OCI-LY1 (cell line): ENCODE data around the gene ZNF219.

Experiments used
- EZH2 ChIP-seq: fragments of 200-600 bp; sonication (generic), shearing (Covaris generic); IDR thresholded peaks from 2 replicates; pipeline ENCODE4 v1.8.0; 2017; ENCODE audit warnings: borderline replicate concordance, mixed run types, mild to moderate bottlenecking, antibody characterized with exemption, low read length, moderate library complexity, mixed read lengths
- TF ChIP-seq, protein P1 (sequence below): fragments of 200-600 bp; sonication (generic), shearing (Covaris generic); IDR thresholded peaks from 2 replicates; pipeline ENCODE4 v1.5.1; 2017; ENCODE audit warnings: mild to moderate bottlenecking, antibody characterized with exemption, low read length, moderate library complexity, mixed read lengths

DNA sequence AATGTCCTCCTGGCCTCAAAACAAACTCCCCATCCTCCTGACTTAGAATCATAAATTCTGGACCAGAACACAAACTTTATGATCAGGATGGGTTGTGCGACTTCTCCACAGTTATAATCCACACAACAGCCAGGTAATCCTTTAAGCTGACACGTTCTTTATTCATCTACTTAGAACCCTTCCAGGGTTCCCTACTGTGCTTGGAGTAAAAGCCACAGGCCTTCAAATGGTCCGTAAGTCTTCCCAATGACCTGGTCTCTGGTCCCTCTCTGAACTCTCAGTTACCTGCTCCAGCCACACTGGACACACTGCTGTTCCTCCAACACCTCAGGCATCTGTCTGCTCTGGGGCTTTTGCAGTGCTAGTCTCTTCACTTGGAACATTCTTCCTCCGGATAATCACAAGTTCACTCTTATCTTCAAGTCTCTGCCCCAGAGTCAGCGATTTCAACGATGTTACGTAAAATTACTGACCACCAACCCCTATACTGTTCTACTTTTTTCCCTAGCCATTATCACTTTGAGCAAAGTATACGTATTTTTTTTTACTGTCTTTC lies 58.0 kb downstream of the ZNF219 start:
- TF ChIP-seq EZH2, result no peak
- TF ChIP-seq, protein P1, sequence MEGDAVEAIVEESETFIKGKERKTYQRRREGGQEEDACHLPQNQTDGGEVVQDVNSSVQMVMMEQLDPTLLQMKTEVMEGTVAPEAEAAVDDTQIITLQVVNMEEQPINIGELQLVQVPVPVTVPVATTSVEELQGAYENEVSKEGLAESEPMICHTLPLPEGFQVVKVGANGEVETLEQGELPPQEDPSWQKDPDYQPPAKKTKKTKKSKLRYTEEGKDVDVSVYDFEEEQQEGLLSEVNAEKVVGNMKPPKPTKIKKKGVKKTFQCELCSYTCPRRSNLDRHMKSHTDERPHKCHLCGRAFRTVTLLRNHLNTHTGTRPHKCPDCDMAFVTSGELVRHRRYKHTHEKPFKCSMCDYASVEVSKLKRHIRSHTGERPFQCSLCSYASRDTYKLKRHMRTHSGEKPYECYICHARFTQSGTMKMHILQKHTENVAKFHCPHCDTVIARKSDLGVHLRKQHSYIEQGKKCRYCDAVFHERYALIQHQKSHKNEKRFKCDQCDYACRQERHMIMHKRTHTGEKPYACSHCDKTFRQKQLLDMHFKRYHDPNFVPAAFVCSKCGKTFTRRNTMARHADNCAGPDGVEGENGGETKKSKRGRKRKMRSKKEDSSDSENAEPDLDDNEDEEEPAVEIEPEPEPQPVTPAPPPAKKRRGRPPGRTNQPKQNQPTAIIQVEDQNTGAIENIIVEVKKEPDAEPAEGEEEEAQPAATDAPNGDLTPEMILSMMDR, result no peak
